Colon (tissue), 2 donors: Measurements from ENCODE around the gene PHACTR3.

Experiments
- FAIRE-seq: peaks from 2 replicates; lab custom pipeline; 2012; peaks lifted over from hg19 to GRCh38; lab: Jason Lieb, UNC
- donor health status: control.
- donor health status: control.

Gene PHACTR3

DNA sequence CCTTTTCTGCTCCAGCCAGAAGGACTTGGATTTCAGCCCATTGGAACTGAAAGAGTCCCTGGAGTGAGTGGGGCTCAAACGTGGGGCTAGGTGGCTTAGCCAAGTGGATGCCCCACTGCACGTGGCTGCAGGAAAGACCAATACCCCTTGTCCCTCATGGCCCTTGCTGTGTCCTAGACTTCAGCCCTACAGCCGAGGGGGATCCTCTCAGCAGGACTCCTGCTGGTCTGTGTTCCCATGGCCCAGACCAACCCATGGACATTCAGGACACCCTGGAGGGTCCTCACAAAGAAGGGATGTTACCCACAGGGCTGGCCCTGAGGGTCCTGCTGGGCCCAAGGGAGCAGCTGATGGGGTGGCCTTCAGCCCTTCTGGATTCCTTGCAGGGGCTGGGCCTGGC is 30.0 kb upstream of the PHACTR3 start:
- FAIRE-seq = no peak

DNA sequence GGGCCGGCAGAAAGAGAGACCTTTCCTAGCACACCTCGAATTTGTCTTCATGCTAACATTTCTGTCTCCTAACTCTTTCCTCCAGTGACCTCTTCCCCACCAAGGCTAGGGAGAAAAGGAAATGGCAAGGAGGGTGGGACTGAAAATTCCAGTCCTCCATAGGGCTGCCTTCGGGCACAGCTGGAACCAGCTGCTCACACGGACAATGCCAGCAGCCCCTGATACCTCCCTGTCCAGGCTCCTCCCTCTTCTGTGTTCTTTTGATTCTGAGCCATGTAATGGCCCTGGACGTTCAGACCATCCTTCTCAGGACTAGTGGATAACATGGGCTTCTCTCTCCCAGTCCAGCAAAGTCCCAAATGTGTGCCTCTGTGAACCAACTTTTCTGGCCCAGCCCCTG is 29.1 kb upstream of the PHACTR3 start:
- FAIRE-seq = no peak

DNA sequence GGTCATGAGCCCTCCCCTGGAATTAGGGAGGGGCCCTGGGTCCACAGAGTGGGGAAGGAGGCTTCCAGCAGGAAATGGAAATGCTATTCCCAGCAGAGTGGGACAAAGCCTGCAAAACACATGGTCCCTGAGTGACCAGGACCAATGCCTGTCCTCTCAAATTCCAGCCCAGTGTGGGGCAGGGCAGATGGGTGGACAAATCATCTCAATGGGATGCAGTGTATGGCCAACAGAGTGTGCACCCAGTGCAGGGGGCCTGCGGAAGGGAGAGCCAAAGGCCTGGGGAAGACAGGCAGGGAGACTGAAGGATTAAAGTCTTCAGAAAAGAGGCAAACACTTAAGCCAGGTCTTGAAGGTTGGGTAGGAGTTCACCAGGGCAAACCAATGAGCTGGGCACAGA is 28.7 kb upstream of the PHACTR3 start:
- no peak for FAIRE-seq

DNA sequence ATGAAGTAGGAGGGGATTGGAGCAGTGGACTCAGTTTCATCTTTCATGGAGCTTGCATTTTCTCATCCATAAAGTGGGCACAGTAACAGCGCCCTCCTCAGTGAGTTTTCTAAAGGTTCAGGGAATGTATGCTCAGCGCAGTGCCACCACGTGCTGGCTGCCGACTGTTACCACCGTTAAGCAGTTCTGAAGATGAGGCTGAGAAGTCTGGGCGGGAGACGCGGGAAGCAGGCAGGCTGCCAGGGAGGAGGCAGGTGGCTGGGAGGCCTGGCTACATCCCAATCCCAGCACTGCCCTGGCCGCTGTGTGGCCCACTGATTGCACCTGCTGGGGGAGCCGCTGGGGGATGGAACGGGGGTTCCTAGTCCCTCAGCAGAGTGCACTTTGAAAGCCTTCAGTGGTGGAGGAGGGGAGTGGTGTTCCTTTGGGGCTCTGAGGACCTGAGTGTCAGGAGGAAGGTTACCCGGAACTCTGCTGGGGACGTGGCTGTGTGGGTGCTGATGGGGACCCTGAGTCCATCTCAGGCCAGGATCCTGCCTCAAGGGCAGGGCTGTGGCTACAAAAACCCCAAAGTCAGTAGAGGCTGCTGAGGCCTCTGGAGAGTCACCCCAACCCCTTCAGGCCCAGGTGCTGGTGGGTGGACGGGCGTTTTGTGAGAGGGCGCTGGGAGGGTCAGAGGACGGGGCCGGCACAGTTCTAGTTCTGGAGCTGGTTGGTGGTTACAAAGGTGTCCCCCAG is 28.0 kb upstream of the PHACTR3 start:
- FAIRE-seq = no peak

DNA sequence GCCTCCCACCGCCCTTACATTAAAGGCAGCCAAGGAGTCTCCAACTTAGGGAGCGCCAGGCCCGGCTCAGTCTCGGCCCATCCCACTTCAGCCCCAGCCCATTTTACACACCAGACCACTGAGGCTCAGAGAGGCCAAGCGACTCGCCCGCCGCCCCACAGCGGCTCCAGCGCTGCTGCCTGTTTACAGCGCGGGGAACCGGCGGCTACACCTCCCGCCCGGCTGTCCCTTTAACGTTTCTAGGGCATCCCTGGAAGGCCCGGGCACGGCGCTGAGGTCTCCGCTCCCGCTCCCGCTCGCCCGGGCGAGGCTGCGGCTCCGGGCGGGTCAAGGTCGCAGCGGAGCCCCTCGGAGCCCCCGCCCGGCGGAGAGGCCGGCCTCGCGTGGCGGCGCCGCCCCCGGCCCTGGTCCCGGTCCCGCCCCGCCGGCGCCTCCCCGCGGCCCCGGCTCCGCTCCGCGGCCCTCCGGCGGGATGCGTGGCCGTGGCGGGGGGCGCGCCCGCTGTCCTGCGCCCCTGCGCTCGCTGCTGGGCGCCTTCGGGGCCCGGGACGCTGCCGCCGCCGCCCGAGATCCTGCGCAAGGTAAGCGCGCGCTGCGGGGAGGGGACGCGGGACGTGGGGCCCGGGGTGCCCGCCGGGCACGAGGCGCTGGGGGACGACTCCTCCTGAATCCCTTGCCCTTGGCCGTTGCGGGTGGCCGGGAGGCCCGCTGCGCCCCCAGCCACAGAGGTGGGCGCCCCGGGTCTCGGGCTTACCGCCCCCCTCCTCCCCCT is 27.1 kb upstream of the PHACTR3 start:
- FAIRE-seq = no peak

DNA sequence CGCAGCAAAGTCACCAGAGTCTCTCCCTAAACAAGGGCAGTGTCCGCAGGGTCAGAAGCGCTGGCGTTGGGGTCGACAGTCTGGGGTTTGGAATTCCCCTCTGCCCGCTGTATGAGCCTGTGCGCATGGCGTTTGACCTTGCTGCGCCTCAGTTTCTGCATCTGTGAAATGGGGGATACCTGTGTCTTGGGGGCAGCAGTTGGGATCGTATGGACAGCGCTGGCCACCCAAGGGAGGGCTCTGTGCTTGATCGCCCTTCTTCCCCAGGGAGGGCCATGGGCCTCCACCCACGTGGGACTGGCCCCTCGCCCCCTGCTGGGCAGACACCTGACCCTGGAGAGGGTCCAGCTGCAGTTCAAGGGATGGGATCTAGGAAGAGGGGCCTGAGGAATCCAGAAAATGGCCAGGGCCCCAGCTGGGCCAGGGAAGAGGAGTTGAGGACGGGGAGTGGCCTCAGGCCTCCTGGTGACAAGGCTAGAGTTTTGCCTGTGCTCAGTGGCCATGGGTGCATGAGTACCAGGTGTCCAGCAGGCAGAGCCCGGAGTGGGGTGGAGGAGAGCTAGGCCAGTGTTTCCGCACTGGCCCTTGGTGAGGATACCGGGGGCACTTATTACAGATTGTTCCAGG is 26.4 kb upstream of the PHACTR3 start:
- no peak for FAIRE-seq

DNA sequence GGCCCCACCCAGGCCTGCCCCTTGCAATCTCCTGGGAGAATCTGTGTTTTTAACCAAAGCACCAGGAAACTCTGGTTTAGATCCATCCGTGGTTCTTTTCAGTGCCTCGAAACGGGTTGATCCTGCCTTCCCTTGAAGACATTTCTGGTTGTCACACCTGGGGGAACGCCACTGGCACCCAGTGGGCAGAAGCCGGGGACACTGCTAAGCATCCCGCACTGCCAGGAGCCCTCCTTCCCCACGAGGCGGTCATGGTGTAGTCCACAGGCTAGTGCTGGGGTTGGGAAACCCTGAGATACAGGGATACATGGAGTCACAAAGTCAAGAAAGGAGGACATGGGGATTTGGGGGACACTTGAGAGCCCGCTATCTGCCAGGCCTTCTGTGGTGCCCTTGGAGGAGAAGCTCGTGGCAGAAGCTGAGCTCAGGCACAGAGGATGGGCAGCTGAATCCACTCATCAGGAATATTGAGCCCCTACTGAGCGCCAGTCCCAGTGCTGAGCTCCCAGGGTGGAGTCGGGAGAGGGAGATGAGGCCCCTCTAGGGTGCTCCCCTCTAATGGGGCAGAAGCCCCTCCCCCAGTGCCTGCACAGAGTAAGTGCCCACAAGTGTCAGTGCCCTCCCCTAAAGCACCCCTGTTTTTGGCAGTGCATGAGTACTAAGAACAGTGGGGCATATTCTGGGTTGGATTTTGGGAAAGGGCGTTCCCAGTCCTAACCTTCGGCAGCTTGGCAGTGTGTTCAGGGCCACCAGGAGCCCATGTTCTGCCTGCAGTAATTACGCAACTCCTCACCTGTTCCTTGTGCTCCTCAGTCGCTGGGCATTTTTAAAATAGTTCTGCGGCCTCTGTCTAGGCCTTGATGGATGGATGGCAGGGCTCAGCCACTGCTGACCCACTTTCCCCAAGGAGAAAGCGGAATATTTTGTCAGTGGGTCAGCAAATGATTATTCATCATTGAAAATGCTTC is 25.6 kb upstream of the PHACTR3 start:
- FAIRE-seq = no peak

DNA sequence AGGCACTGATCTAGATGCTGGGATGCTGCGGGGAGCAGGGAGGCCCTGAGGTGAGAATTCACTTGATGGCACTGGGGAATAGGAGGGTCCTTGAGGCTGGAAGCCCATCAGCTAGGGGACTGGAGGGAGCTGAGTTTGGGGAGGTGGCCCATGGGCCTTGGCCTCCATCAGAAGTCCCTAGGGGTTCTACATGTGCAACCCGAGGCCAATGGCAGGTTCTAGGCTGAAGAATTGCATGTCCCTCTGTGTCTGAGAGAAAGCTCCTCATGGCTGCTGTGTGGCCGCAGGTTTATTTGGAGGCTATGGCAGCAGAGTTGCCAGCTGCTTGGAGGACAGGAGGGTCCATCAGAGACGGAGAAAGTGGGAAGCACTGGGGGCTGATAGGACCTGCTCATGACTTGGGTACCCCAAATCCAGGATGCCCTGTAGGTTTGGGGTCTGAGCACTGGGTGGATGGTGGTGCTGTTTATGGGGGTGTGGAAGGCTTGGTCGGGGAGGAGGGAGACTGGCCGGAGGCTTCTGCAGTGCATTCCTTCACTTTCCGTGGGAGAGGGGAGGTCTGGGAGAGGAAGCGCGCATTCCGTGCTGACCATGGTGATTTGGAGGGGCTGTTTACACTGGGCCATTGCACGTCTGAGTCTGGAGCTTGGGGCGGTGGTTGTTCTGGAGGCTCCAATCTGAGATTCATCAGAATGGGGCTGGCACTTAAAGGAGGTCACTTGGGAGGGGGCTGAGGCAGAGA is 24.8 kb upstream of the PHACTR3 start:
- FAIRE-seq = no peak

DNA sequence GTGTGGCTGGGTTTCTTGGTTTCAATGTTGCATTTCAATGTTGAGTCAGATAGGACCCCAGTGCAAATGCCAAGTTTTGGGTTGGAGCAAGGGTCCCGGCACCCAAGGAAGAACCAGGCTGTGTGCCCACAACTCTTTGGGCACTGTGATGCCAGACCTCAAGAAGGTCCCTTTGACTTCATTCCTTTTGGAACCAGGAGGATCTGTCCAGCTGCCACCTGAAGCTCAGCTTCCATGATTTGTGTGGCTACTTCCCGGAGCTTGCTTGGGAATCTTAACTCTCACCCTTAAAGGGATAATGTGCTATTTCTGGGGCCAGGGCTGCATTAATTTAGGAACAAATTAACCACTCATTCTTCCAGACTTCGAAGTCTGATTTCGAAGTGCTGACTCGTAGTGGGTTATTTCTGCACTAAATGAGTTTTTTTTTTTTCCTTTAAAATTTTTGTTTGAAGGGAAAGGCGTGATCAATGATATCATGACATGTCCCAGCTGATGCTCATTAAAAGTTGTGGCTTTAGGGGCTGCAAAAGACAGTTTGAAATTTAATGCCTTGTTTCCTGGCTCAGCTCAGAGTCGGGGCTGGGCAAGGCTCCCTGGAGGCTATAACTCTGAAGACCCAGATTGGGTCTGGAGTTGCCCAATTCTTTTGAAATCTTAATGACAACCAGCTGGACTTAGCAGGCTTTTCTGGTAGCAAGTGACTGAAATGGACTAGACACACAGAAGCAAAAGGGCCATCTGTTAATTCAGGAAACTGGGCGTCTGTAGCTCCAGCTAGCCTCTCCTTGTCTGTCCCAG is 24.0 kb upstream of the PHACTR3 start:
- FAIRE-seq = no peak

DNA sequence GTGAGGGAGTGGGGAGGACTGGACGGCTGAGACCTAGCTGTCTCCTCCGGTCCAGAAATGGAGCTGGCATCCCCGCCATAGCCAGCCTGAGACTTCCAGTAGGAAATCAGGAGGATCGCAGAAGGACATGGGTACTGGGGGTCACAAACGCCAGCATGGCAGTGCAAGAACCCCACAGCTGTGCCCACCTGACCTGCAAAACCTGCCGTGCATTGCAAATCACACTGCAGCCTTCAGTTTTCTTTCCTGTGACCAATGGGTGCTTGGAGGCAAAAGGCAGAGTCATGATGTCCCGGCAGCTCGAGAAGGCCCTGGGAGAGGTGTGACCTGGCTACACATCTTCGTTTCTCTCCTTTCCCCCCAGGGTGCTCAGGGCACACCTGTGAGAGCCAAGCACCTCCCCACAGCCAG is 23.3 kb upstream of the PHACTR3 start:
- no peak for FAIRE-seq

DNA sequence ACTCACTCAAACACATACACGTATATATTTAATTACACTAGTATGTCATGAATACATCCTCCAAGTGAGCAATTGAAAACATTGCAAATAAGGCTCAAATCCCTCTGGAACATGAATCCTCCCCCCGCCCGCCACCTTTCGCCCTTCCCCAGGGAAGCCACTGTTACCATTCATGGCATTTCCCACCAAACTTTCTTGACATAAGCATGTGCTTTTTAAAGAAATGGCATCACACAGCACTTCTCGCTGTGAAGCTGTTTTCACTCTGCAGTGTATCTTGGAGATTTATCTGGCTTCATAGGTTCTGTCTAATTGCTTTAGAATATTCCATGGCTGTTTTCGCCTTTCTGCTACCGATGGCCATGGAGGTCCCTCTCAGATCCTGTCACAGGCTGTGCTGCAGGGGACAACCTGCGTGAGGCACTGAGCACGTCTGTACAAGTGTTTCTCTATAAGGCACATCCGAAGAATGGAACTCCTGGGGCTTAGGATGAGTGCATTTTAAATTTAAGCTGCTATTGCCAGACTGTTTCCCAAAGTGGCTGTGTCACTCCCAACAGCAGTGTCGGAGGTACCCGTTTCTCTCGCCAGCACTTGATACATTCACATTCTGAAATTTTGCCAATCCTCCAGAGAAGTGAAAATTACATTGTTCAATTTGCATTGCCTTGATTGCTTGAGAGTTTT is 22.2 kb upstream of the PHACTR3 start:
- no peak for FAIRE-seq

DNA sequence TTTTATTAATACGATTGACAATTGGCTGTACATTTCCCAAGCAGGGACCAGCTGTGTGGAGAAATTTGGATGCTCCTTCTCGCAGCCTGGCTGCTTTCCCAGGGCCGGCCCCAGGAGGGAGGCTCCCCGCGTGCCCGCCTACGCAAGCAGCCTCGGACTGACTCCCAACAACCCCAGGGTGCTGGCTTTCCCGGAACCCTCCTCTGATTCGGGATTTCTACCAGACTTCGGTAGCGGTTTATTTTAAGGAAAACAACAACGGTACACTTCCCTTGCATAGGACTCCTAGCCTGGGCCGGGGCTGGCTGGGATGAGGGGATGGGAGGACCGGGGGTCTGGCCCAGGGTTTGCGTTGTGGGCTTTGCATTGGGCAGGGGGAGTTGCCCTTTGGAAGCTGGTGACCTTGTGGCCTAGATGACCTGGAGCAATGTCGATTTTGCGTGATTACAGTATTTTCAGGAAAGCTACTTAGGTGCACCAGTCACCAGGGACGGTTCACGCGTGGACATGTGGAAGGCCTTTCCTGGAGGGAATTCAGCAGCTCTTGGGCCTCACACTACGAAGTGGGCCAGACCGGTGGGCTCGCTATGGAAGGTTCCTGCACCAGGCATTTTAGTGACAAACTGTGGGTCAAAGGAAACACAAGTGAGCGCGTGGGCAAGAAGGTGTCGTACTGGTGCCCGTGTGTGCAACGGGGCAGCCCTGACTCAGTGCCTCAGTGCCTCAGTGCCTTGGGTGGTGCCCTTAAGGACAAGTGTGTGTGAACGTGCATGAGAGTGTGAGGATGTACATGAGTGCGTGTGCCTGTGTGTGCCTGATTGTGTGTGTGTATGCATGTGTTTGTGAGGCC is 20.7 kb upstream of the PHACTR3 start:
- no peak for FAIRE-seq

DNA sequence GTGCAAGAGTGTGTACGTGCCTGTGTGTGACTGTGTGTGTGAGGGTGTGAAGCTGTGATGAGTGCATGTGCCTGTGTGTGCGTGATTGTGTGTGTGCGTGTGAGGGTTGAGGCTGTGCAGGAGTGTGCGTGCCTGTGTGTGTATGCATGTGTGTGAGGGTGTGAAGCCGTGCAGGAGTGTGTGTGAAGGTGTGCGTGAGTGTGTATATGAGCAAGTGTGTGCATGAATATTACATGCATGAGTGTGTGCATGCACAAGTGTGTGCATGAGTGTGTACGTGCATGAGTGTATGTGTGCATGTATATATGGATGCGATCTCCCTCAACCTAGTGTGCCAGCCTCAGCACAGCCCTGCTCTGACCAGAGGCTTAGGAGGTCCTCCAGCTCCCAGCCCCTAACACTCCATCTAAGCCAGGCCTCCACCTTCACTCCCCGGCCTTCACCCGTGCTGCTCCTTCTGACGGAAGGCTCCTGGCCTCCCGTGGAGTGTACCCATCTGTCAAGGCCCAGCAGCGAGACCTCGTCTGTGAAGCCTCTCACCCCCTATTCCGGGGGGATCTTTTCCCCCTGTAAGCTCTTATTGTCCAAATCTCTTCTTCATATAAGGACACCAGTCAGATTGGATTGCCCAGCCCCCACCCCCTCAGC is 19.9 kb upstream of the PHACTR3 start:
- FAIRE-seq = no peak

DNA sequence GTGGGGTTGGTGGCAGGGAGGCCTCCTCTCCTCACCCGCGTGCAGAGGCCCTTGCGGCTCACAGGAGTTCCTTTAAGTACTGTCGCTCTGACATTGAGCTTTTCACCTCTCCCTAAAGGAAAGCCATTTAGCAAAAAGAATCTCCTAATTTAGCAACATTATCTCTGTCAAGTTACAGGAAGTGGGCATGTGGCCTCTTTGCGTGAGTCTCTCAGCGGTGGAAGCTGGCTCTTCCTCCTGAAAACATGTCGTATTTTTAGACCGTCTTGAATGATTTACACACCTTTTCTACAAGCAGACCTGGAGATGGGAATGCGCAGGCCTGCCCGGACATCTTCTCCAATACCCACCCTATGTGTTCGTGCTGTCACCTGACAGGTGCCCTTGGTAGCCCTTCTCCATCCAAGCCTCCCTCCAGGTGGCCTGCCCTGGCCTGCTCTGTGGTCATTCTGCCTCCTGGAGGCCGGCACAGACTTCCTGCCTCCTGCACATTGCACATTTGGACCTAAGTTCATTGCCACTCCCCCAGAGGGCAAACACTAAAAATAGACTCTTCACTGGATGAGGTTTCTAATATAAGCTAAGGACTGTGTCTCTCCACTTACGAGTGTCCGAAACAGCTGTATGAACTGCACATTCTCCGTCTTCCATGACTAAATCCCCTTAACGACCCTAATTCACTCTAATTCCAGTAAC is 18.5 kb upstream of the PHACTR3 start:
- no peak for FAIRE-seq

DNA sequence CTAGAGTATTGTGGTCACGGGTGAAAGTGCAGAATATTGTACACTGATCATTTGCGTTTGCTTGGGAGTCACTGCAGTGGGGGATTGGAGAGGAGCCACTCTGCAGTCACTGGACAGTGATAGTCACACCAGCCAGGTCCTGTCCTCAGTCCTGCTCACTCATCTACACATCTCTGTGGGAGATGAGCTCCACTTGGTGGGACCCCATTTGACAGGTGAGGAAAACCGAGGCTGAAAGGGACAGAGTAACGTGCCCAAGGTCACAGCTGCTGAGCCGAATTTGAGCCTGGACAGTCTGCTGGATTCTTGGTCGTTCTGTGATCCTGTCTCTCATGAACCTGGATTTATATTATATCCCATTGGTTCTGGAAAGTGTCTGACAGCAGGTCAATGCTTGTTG is 17.7 kb upstream of the PHACTR3 start:
- FAIRE-seq = no peak

DNA sequence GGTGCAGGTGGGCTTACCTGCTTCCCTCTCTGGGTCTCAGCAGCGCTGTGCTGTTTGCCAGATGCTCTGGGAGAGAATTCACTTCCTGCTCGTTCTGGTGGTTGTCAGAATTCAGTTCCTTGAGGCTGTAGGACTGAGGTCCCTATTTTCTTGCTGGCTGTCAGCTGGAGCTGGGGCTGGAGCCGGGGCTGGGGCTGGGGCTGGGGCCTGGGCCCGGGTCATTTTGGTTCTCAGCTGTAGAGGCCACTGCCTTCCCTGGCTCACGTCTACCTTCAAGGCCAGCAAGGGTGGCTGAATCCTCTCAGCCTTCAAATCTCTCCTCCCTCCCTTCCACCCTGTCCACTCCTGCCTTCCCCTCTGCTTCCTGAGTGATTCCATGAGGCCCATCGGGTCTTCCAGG is 16.8 kb upstream of the PHACTR3 start:
- FAIRE-seq = no peak

DNA sequence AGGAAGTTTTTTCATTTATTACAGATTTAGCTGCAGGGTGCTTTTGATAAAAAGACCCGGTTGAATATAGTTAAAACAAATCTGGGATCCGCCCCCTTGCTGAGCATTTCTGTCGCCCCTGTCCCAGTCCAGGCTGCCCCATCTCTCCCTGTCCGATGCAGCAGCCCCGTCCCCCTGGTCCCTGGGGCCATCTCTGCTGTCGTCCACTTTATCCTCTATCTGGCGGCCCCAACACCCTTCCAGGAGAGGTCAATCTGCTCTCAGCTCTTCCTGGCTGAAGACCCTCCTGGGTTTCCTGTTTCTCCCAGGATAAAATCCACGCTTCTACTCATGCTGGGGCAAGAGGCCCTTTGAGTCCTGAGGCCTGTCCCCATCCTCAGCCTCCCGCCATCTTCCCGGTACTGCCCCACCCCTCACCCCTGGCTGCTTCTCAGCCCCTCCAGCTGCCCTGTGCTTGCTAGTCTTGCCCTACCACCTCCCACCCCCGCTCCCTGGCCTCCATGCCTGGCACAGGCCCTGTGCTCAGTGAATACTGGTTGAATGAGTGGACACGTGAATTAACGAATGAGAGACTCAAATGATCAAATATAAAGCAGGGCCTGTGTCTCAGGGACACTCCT is 16.0 kb upstream of the PHACTR3 start:
- no peak for FAIRE-seq
